Colon (tissue), 2 donors: Measurements from ENCODE around the gene ISCA1.

Source experiments
- FAIRE-seq: peaks from 2 replicates; lab custom pipeline; 2012; peaks lifted over from hg19 to GRCh38; lab: Jason Lieb, UNC
- donor health status: control.
- donor health status: control.

Gene ISCA1

GRCh38 chr9:86285261-86285660 lies 2.9 kb upstream of the ISCA1 start:
- no peak for FAIRE-seq

- FAIRE-seq = no peak
Observed at GRCh38 chr9:86282979-86283535, 719 bp upstream of the ISCA1 start.

- FAIRE-seq = no peak
Observed at GRCh38 chr9:86281593-86282076, 703 bp downstream of the ISCA1 start.

GRCh38 chr9:86280580-86280979 lies 1.8 kb downstream of the ISCA1 start:
- no peak for FAIRE-seq

GRCh38 chr9:86279839-86280238 lies 2.5 kb downstream of the ISCA1 start:
- no peak for FAIRE-seq

GRCh38 chr9:86277072-86277471 lies 5.3 kb downstream of the ISCA1 start:
- no peak for FAIRE-seq

- no peak for FAIRE-seq
Observed at GRCh38 chr9:86275962-86276361, 6.4 kb downstream of the ISCA1 start.

- no peak for FAIRE-seq
Observed at GRCh38 chr9:86274821-86275643, 7.3 kb downstream of the ISCA1 start.

GRCh38 chr9:86272221-86272620 lies 10.1 kb downstream of the ISCA1 start:
- FAIRE-seq = no peak

- FAIRE-seq = no peak
Observed at GRCh38 chr9:86263876-86264275, 18.5 kb downstream of the ISCA1 start.

- no peak for FAIRE-seq
Observed at GRCh38 chr9:86262492-86262891, 19.8 kb downstream of the ISCA1 start.

- no peak for FAIRE-seq
Observed at GRCh38 chr9:86259557-86259956, 22.8 kb downstream of the ISCA1 start, which contains the start of gene C9orf153. TSS of gene C9orf153 (minus strand) at chr9:86259657. CDS start at chr9:86229603, 30,054 bp downstream.

- no peak for FAIRE-seq
Observed at GRCh38 chr9:86257391-86257790, 24.9 kb downstream of the ISCA1 start.

- FAIRE-seq = no peak
Observed at GRCh38 chr9:86256653-86257052, 25.7 kb downstream of the ISCA1 start.

GRCh38 chr9:86253577-86253976 lies 28.8 kb downstream of the ISCA1 start:
- FAIRE-seq = no peak

GRCh38 chr9:86252870-86253269 lies 29.5 kb downstream of the ISCA1 start:
- no peak for FAIRE-seq

- no peak for FAIRE-seq
Observed at GRCh38 chr9:86250123-86250522, 32.2 kb downstream of the ISCA1 start.

GRCh38 chr9:86248746-86249145 lies 33.6 kb downstream of the ISCA1 start:
- no peak for FAIRE-seq

GRCh38 chr9:86246752-86247161 lies 35.6 kb downstream of the ISCA1 start:
- FAIRE-seq = no peak

- FAIRE-seq = no peak
Observed at GRCh38 chr9:86242071-86242470, 40.3 kb downstream of the ISCA1 start.

GRCh38 chr9:86241216-86241615 lies 41.1 kb downstream of the ISCA1 start:
- FAIRE-seq = no peak

- FAIRE-seq = no peak
Observed at GRCh38 chr9:86238861-86239770, 43.2 kb downstream of the ISCA1 start.

GRCh38 chr9:86230858-86231257 lies 51.5 kb downstream of the ISCA1 start:
- FAIRE-seq = no peak
